ENCODE data around the gene PLAA. TPM values are rescaled to one million over a fixed set of nuclear protein-coding genes. Genes with fewer than 3 reads are reported as not detected.

The PLAA gene
- total and polyA plus RNA-seq, 2 experiments from 2014 or later = 26.3 to 27.5 TPM

DNA sequence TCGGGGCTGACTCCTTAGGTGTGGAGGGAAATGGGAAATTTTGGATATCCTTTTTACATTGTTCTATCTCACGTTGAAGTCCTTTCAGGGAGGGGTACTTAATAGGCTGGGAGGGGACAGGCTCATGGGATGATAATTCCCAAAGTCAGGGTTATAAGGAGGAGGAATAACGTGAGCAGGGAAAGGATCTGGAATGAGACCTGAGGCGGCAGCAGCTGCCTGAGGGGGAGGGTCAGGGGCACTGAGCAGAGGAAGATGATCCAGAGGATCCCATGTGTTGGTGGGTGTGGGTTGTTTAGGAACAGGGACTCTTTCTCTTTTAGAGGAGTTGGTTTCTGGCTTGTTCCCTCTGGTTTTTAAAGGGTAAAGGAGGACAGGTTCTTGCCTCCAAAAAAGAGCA is 27.9 kb upstream of the PLAA start:
- H3K9me2 ChIP-seq (ENCODE audit: insufficient read depth) = no peaks in the 10 kb centered on the region
- peaks cover 16% of the 10 kb centered on the region for H3K79me2 ChIP-seq (ENCODE audit: insufficient read depth)
- H3K36me3 ChIP-seq (ENCODE audit: low read depth) = no peaks in the 10 kb centered on the region
- no peak overlapping the region for H3K4me2 ChIP-seq (ENCODE audit: unreplicated experiment)
- no peaks in the 10 kb centered on the region for H3K27me3 ChIP-seq (replicated peaks; ENCODE audit: insufficient read depth)
- 80 to 90% methylated on average over 4 of the region's 4 CpGs for WGBS, 2 experiments (ENCODE audit: low coverage in 1 of 2, low lambda C conversion rate in 2 of 2, missing lambda C conversion rate in 2 of 2)
- no peak for DNase-seq
- TF ChIP-seq EZH2 (IDR thresholded peaks at IDR 0.05; ENCODE audit: insufficient read depth, poor library complexity, severe bottlenecking) (no peak), EZH2phosphoT487 (IDR thresholded peaks at IDR 0.05; ENCODE audit: insufficient read depth, low read depth) (no peak)
- in situ Hi-C loops (cut with MboI) = no loop called here
- H2AFZ ChIP-seq = no peak overlapping the region
- H3K27ac ChIP-seq = no peak overlapping the region
- no peaks in the 10 kb centered on the region for H3F3A ChIP-seq (ENCODE audit: insufficient read depth)
- H3K9me3 ChIP-seq (ENCODE audit: low read depth) = no peaks in the 10 kb centered on the region
- no peak overlapping the region for H3K9ac ChIP-seq
- no peak overlapping the region for H3K4me3 ChIP-seq
- no peaks in the 10 kb centered on the region for H4K20me1 ChIP-seq (ENCODE audit: insufficient read depth)
- H3K4me1 ChIP-seq (ENCODE audit: insufficient read depth) = 0 out of 2 replicates have a peak, but pooled peaks cover 4% of the 10 kb centered on the region

DNA sequence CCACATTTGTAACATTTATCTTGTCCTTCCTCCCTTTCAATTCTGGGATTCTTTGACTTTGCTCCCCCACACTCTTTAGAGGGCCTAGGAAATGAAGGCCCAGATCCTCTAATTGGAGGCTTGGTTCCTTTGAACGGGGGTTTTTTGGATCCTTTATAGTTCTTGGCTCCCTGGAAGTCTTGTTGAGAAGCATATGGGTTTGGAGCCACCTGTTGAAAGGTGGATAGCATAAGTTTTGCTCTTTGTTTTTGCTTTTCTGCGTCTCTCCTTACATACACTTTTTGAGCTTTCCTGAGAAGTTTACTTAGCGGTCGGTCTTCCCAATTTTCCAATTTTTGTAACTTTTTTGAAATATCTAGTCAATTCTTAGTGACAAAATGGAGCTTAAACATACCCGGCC is 26.9 kb upstream of the PLAA start:
- H3K27me3 ChIP-seq (replicated peaks; ENCODE audit: insufficient read depth) = no peaks in the 10 kb centered on the region
- H2AFZ ChIP-seq = no peak overlapping the region
- no peak overlapping the region for H3K27ac ChIP-seq
- no peaks in the 10 kb centered on the region for H3F3A ChIP-seq (ENCODE audit: insufficient read depth)
- 0 out of 2 replicates have a peak, but pooled peaks cover 4% of the 10 kb centered on the region for H3K4me1 ChIP-seq (ENCODE audit: insufficient read depth)
- H3K4me2 ChIP-seq (ENCODE audit: unreplicated experiment) = no peak overlapping the region
- H3K9ac ChIP-seq = no peak overlapping the region
- DNase-seq = no peak
- H3K36me3 ChIP-seq (ENCODE audit: low read depth) = no peaks in the 10 kb centered on the region; the same call in 1 of the 2 replicates
- no peak overlapping the region for H3K4me3 ChIP-seq
- H4K20me1 ChIP-seq (ENCODE audit: insufficient read depth) = no peaks in the 10 kb centered on the region
- peaks cover 26% of the 10 kb centered on the region for H3K79me2 ChIP-seq (ENCODE audit: insufficient read depth)
- TF ChIP-seq EZH2 (IDR thresholded peaks at IDR 0.05; ENCODE audit: insufficient read depth, poor library complexity, severe bottlenecking) = no peak
- TF ChIP-seq EZH2phosphoT487 (IDR thresholded peaks at IDR 0.05; ENCODE audit: insufficient read depth, low read depth) = no peak
- 92 to 96% methylated on average over 5 of the region's 5 CpGs for WGBS, 2 experiments (ENCODE audit: low coverage in 1 of 2, low lambda C conversion rate in 2 of 2, missing lambda C conversion rate in 2 of 2)
- no peaks in the 10 kb centered on the region for H3K9me3 ChIP-seq (ENCODE audit: low read depth)
- no peaks in the 10 kb centered on the region; the same call in 1 of the 2 replicates for H3K9me2 ChIP-seq (ENCODE audit: insufficient read depth)
- in situ Hi-C loops (cut with MboI) = no loop called here

DNA sequence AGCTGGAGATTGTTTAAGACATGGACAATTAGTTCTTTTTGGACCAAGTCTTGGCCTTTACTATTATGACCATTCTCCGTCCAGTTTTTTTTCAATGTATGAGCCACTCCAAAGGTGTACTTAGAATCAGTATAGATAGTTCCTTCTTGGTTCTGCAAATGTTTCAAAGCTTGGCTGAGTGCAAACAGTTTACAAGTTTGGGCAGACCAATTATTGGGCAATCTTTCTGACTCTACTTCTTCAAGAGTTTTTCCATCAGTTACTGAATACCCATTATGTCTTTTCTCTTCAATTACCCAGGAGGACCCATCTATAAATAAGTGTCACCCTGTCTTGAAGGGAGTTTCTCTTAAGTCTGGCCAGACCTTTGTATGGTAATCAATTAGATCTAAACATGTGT is 24.7 kb upstream of the PLAA start:
- in situ Hi-C loops (cut with MboI) = no loop called here
- no peak for DNase-seq
- 93 to 100% methylated on average over 1 of the region's 1 CpG for WGBS, 2 experiments (ENCODE audit: low coverage in 1 of 2, low lambda C conversion rate in 2 of 2, missing lambda C conversion rate in 2 of 2)

DNA sequence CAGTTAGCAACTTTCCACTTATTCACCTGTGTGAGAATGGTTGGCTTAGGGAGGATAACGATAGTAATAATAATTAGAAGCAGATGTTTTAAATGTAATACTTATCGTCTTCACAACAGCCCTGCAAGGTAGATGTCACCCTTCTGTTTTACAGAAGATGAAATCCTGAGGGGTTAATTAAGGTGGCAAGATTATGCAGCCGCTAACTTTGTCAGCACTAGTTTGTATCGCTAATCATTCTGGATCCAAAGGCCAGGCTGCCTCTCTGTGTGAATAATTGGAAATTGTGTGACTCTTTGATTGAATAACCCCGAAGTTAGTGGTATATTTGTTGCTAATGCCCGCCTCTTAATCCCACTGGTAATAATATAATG is 9.8 kb upstream of the PLAA start:
- no peaks in the 10 kb centered on the region for H3K9me2 ChIP-seq (ENCODE audit: insufficient read depth)
- peaks cover 12% of the 10 kb centered on the region; the same call in 1 of the 2 replicates for H3F3A ChIP-seq (ENCODE audit: insufficient read depth)
- H3K27ac ChIP-seq = peak overlapping the region; percentile 92
- H2AFZ ChIP-seq = peak overlapping the region; percentile 95
- H3K4me1 ChIP-seq (ENCODE audit: insufficient read depth) = peaks cover 11% of the 10 kb centered on the region; the same call in 1 of the 2 replicates
- H3K4me2 ChIP-seq (ENCODE audit: unreplicated experiment) = peak overlapping the region; percentile 82
- no peaks in the 10 kb centered on the region for H3K36me3 ChIP-seq (ENCODE audit: low read depth)
- no peaks in the 10 kb centered on the region for H4K20me1 ChIP-seq (ENCODE audit: insufficient read depth)
- H3K4me3 ChIP-seq = peak overlapping the region; percentile 88
- WGBS, 2 experiments (ENCODE audit: low coverage in 1 of 2, low lambda C conversion rate in 2 of 2, missing lambda C conversion rate in 2 of 2) = 26% methylated on average over 6 of the region's 6 CpGs
- in situ Hi-C loops (cut with MboI) = no loop called here
- no peaks in the 10 kb centered on the region for H3K27me3 ChIP-seq (replicated peaks; ENCODE audit: insufficient read depth)
- no peak for DNase-seq
- no peaks in the 10 kb centered on the region for H3K9me3 ChIP-seq (ENCODE audit: low read depth)
- H3K9ac ChIP-seq = peak overlapping the region; percentile 93
- TF ChIP-seq EZH2phosphoT487 (IDR thresholded peaks at IDR 0.05; ENCODE audit: insufficient read depth, low read depth) (no peak), EZH2 (IDR thresholded peaks at IDR 0.05; ENCODE audit: insufficient read depth, poor library complexity, severe bottlenecking) (no peak)
- peaks cover 23% of the 10 kb centered on the region for H3K79me2 ChIP-seq (ENCODE audit: insufficient read depth)

More for the DNA sequence above, 24.7 kb upstream of the PLAA start:
- no peaks in the 10 kb centered on the region for H3F3A ChIP-seq (ENCODE audit: insufficient read depth)
- H3K27me3 ChIP-seq (replicated peaks; ENCODE audit: insufficient read depth) = no peaks in the 10 kb centered on the region
- TF ChIP-seq EZH2phosphoT487 (IDR thresholded peaks at IDR 0.05; ENCODE audit: insufficient read depth, low read depth) (no peak), EZH2 (IDR thresholded peaks at IDR 0.05; ENCODE audit: insufficient read depth, poor library complexity, severe bottlenecking) (no peak)
- no peaks in the 10 kb centered on the region; the same call in 1 of the 2 replicates for H3K36me3 ChIP-seq (ENCODE audit: low read depth)
- H3K9me2 ChIP-seq (ENCODE audit: insufficient read depth) = no peaks in the 10 kb centered on the region; the same call in 1 of the 2 replicates
- no peaks in the 10 kb centered on the region for H3K9me3 ChIP-seq (ENCODE audit: low read depth)
- H2AFZ ChIP-seq = no peak overlapping the region
- H3K4me2 ChIP-seq (ENCODE audit: unreplicated experiment) = no peak overlapping the region
- H3K9ac ChIP-seq = no peak overlapping the region
- no peaks in the 10 kb centered on the region for H4K20me1 ChIP-seq (ENCODE audit: insufficient read depth)
- H3K4me1 ChIP-seq (ENCODE audit: insufficient read depth) = 0 out of 2 replicates have a peak, but pooled peaks cover 3% of the 10 kb centered on the region
- H3K4me3 ChIP-seq = no peak overlapping the region
- H3K27ac ChIP-seq = no peak overlapping the region
- peaks cover 44% of the 10 kb centered on the region for H3K79me2 ChIP-seq (ENCODE audit: insufficient read depth)
